Esophagus squamous epithelium (tissue), 5 donors: ENCODE measurements around the gene PPIL1. TPM values are rescaled to one million over a fixed set of nuclear protein-coding genes. Genes with fewer than 3 reads are reported as not detected.
"Not testable (repeated sequence)": the region's sequence is repeated elsewhere in the genome, so short reads cannot be mapped to it uniquely, and the experiment has no call there.

Experiments used
- DNase-seq: peaks from one replicate; lab custom pipeline; 2025; lab: John Stamatoyannopoulos, UW
- H3K27ac ChIP-seq, 4 donors: fragments of 200-600 bp; sonication (generic); one replicate each; pipeline ENCODE4 v1.5.1; 2016 to 2019; ENCODE audit warnings: mild to moderate bottlenecking in 1 of 4
- H3K27me3 ChIP-seq, 4 donors: fragments of 200-600 bp; sonication (generic); 1 replicate in 3 of 4; 2 replicates in 1 of 4; pipeline versions ENCODE4 v1.5.1 to v1.6.0; 2017 to 2021; ENCODE audit warnings: antibody characterized with exemption in 1 of 4
- H3K36me3 ChIP-seq, 3 donors: fragments of 200-600 bp; sonication (generic); one replicate each; pipeline ENCODE4 v1.5.1; 2016 to 2019
- H3K4me1 ChIP-seq, 3 donors: fragments of 200-600 bp; sonication (generic); one replicate each; pipeline ENCODE4 v1.5.1; 2017 to 2019
- H3K4me3 ChIP-seq, 4 donors: fragments of 200-600 bp; sonication (generic); 1 replicate in 3 of 4; 2 replicates in 1 of 4; pipeline ENCODE4 v1.5.1; 2016 to 2019; ENCODE audit warnings: mild to moderate bottlenecking in 2 of 4, moderate library complexity in 1 of 4
- H3K9me3 ChIP-seq, 3 donors: fragments of 200-600 bp; sonication (generic); one replicate each; pipeline ENCODE4 v1.5.1; 2016 to 2019
- POLR2A ChIP-seq, 4 donors: fragments of 450-650 bp; IDR thresholded peaks; one replicate each; pipeline ENCODE4 v1.6.1; 2017; ENCODE audit warnings: antibody characterized with exemption in 4 of 4, mild to moderate bottlenecking in 4 of 4, moderate library complexity in 3 of 4
- WGBS, 2 donors: methylation state at CpG; one replicate each; pipeline ENCODE4 v1.1.5; 2018; 5-methylcytosine and 5-hydroxymethylcytosine counted together
- intact Hi-C: fragments of 100-400 bp; cut with DNase I; formaldehyde crosslinking; loops from one replicate; pipeline ENCODE4 v1.15.0; 2022
- total RNA-seq, 4 donors: library from RNA; depleted of rRNA; stranded (reverse); fragments of >200 nt; gene quantifications; one replicate each; pipeline ENCODE4 v1.1.0, GENCODE V29; 2016
- TF ChIP-seq, protein P1 (sequence below), 6 experiments: fragments of 450-650 bp in 4 of 6; fragments of 200-600 bp in 2 of 6; sonication (generic) in 2 of 6; IDR thresholded peaks; one replicate each; pipeline ENCODE4 v1.5.1; 2016 to 2019; ENCODE audit warnings: antibody characterized with exemption in 6 of 6, mild to moderate bottlenecking in 4 of 6, moderate library complexity in 4 of 6
- donor health status: DM: yes; HTN: yes; CAD: no.

The PPIL1 gene
- total RNA-seq, 4 donors from 2014 or later = 13.4 to 35.4 (median 28.7) TPM

DNA sequence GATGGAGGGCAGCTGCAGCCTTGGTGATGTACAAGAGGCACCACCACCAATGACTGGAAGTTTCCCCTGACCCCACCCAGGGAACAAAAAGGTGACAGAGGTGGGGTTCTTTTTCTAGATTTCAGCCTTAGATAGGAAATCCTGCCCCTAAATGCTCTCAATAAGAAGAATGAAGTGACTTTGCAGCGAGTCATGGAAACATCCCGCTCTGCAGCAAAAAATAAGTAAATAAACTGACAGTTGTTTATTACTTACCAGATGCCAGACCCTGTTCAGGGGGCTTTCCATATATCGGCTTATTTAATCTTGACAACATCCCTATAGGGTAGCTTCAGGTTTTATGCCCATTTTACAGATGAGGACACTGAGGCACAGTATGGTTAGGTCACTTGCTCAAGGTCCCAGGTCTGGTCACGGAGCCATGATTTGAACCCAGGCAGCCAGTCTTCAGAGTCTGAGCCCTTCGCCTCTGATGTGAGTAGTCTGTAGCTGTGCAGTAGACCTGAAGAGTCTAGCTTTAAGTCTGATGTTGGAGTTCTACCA, 30.3 kb upstream of the PPIL1 start:
- intact Hi-C loops = no loop called here
- TF ChIP-seq POLR2A (IDR thresholded peaks at IDR 0.05) = no peak
- TF ChIP-seq, protein P1, sequence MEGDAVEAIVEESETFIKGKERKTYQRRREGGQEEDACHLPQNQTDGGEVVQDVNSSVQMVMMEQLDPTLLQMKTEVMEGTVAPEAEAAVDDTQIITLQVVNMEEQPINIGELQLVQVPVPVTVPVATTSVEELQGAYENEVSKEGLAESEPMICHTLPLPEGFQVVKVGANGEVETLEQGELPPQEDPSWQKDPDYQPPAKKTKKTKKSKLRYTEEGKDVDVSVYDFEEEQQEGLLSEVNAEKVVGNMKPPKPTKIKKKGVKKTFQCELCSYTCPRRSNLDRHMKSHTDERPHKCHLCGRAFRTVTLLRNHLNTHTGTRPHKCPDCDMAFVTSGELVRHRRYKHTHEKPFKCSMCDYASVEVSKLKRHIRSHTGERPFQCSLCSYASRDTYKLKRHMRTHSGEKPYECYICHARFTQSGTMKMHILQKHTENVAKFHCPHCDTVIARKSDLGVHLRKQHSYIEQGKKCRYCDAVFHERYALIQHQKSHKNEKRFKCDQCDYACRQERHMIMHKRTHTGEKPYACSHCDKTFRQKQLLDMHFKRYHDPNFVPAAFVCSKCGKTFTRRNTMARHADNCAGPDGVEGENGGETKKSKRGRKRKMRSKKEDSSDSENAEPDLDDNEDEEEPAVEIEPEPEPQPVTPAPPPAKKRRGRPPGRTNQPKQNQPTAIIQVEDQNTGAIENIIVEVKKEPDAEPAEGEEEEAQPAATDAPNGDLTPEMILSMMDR (IDR thresholded peaks at IDR 0.05) = no peak
- Histone ChIP-seq H3K27ac (peak overlapping the region in 3 of 4 donors; percentile 9 to 57 (median 31)), H3K4me3 (no peak overlapping the region), H3K27me3 (no peaks in the 10 kb centered on the region), H3K36me3 (peaks cover 0 to 73% (median 13%) of the 10 kb centered on the region in 3 donors), H3K4me1 (peaks cover 3 to 45% (median 23%) of the 10 kb centered on the region in 3 donors), H3K9me3 (no peaks in the 10 kb centered on the region)
- no peak for DNase-seq
- 92 to 95% methylated on average over 5 of the region's 5 CpGs for WGBS, 2 donors

DNA sequence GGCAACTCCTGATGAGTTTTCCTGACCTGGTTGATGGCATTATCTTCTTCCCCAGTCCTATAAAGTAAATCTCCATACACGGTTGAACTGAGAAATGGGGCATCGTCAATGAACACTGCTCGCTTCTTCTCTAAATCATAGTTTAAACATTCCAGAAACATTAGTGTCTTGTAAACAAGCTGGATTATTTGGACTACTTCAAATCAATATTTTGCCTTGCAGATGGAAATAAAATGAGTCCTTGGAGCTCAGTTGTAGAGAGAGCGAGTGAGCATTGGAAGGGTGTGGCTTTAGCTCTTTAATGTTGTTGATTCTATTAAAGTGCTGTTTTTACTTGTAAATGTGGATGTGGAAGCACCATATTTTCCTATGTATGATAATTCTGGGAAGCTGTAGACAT, 29.5 kb upstream of the PPIL1 start:
- Histone ChIP-seq H3K9me3 (no peaks in the 10 kb centered on the region), H3K27me3 (no peaks in the 10 kb centered on the region), H3K27ac (peak overlapping the region in 3 of 4 donors; percentile 9 to 57 (median 47)), H3K36me3 (peaks cover 2 to 74% (median 13%) of the 10 kb centered on the region in 3 donors), H3K4me3 (no peak overlapping the region), H3K4me1 (peaks cover 3 to 45% (median 23%) of the 10 kb centered on the region in 3 donors)
- 63 to 77% methylated on average over 4 of the region's 4 CpGs for WGBS, 2 donors
- TF ChIP-seq, protein P1 (IDR thresholded peaks at IDR 0.05) = no peak
- intact Hi-C loops = no loop called here
- DNase-seq = no peak

DNA sequence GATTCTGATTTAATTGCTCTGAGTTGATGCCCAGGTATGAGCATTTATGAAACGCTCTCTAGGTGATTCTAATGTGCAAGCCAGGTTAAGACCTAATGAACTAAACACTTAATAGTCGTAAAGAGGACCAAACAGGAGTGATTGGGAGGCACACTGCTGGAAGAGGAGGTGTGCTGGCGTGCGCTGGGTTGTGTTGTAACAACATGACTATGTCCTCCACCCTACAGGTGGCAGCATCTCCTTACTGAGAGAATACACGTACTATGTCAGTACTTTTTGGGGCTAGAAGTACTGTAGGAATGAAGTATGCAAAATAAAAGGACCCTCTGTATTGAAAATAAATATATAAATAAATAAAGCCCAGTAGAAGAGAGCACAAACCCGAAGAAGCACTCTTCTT, 23.0 kb upstream of the PPIL1 start:
- Histone ChIP-seq H3K4me1 (no peaks in the 10 kb centered on the region), H3K36me3 (peaks cover 2 to 88% (median 19%) of the 10 kb centered on the region in 3 donors), H3K27me3 (no peaks in the 10 kb centered on the region), H3K4me3 (no peak overlapping the region), H3K9me3 (no peaks in the 10 kb centered on the region), H3K27ac (no peak overlapping the region)
- intact Hi-C loops = no loop called here
- WGBS, 2 donors = 78 to 92% methylated on average over 5 to 6 of the region's 6 CpGs
- no peak for DNase-seq
- TF ChIP-seq POLR2A (IDR thresholded peaks at IDR 0.05) = no peak
- TF ChIP-seq, protein P1 (IDR thresholded peaks at IDR 0.05) = peak in 1 of 6 experiments; percentile 20

DNA sequence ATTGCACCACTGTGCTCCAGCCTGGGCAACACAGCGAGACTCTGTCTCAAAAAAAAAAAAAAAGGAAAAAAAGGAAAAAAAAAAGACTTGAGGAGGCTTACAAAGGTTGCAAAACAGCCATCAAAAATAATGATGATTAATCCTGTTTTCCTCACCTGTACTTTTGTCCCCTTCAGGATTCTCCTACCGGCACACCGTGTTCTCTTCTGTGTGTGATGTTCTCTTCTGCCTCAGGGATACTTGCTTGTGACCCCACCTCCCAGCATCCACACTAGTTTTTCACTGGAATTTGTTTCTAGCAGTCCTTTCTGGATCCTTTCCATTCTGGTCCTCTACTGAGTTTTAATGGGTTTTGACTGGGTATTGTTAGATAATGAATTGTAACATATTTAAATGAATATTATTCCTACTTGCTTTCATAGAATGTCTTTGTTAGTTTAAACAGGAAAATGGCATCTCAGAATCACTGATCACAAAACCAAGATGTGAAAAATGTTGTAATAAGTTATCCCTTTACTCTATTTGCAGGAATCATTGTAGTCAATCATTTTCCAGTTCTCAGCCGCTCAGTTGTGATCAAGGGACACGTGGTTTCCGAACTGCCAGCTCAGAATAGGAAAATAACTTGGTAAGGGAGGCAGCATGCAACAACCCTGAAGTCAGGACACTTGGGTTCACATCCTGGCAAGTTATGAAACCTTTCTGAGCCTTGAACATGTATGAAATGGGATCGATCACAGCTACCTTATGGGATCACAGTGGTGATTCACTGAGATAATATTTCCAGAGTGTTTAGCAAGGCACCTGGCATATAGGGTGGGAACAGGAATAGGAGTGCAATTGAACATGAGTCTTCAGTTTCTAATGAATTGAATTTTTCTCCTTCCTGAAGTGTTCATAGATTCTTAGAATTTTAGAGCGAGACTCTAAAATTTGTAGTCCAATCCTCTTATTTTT, 19.7 kb upstream of the PPIL1 start:
- Histone ChIP-seq H3K27ac (no peak overlapping the region), H3K36me3 (peaks cover 0 to 63% (median 6%) of the 10 kb centered on the region in 3 donors), H3K4me3 (no peak overlapping the region), H3K9me3 (no peaks in the 10 kb centered on the region), H3K27me3 (no peaks in the 10 kb centered on the region), H3K4me1 (peaks cover 0 to under 1% (median 0%) of the 10 kb centered on the region in 3 donors)
- intact Hi-C loops = no loop called here
- TF ChIP-seq, protein P1 (IDR thresholded peaks at IDR 0.05) = no peak
- TF ChIP-seq POLR2A (IDR thresholded peaks at IDR 0.05) = no peak
- 83 to 84% methylated on average over 8 of the region's 8 CpGs for WGBS, 2 donors
- no peak for DNase-seq

DNA sequence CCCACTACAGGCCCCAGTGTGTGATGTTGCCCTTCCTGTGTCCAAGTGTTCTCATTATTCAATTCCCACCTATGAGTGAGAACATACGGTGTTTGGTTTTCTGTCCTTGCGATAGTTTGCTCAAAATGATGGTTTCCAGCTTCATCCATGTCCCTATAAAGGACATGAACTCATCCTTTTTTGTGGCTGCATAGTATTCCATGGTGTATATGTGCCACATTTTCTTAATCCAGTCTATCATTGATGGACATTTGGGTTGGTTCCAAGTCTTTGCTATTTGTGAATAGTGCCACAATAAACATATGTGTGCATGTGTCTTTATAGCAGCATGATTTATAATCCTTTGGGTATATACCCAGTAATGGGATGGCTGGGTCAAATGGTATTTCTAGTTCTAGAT, 16.6 kb upstream of the PPIL1 start:
- H3K27me3 ChIP-seq, intact Hi-C loops, H3K27ac ChIP-seq, DNase-seq, H3K4me3 ChIP-seq, H3K9me3 ChIP-seq: not testable (repeated sequence)
- WGBS, 2 donors = 100% methylated on average over 2 of the region's 2 CpGs; no CpG with 5 or more reads in 1 of the 2 donors
- H3K4me1 ChIP-seq = peaks cover 0 to 29% (median 15%) of the 10 kb centered on the region in 3 donors
- peaks cover 0 to 43% (median 6%) of the 10 kb centered on the region in 3 donors for H3K36me3 ChIP-seq
